ENCODE data around the gene SARS1.

- TF ChIP-seq, protein P1, sequence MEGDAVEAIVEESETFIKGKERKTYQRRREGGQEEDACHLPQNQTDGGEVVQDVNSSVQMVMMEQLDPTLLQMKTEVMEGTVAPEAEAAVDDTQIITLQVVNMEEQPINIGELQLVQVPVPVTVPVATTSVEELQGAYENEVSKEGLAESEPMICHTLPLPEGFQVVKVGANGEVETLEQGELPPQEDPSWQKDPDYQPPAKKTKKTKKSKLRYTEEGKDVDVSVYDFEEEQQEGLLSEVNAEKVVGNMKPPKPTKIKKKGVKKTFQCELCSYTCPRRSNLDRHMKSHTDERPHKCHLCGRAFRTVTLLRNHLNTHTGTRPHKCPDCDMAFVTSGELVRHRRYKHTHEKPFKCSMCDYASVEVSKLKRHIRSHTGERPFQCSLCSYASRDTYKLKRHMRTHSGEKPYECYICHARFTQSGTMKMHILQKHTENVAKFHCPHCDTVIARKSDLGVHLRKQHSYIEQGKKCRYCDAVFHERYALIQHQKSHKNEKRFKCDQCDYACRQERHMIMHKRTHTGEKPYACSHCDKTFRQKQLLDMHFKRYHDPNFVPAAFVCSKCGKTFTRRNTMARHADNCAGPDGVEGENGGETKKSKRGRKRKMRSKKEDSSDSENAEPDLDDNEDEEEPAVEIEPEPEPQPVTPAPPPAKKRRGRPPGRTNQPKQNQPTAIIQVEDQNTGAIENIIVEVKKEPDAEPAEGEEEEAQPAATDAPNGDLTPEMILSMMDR (IDR thresholded peaks at IDR 0.05; ENCODE audit: poor library complexity): no peak
- TF ChIP-seq EZH2 (IDR thresholded peaks at IDR 0.05; ENCODE audit: borderline replicate concordance): no peak
Measured at GRCh38 chr1:109208836-109209463, 4.8 kb upstream of the SARS1 start.

Data from hepatocyte (in vitro differentiated cells).